Astrocyte of the cerebellum (primary cell): ENCODE results near the gene CD4.

Experiments used
- DNase-seq: peaks from one replicate; pipeline ENCODE4 v3.0.0-alpha.2; 2011; ENCODE audit warnings: low read depth
- H3K4me3 ChIP-seq: 2 replicates; pipeline ENCODE4 v1.5.1; 2011; ENCODE audit warnings: mild to moderate bottlenecking, low read depth, low read length, moderate library complexity
- CTCF ChIP-seq: IDR thresholded peaks from 2 replicates; pipeline ENCODE4 v1.5.1; 2012; ENCODE audit warnings: low read length, low read depth, moderate library complexity, mild to moderate bottlenecking; ENCODE audit errors: missing control alignments
- in situ Hi-C: cut with HindIII; loops from 2 replicates; pipeline ENCODE4 v1.10.0; 2017; ENCODE audit warnings: low sequenced_read_pairs

Gene CD4

GRCh38 chr12:6837370-6838060 is 48.2 kb downstream of the CD4 start:
- H3K4me3 ChIP-seq: no peak overlapping the region
- no peak for DNase-seq
- TF ChIP-seq CTCF: no peak
- in situ Hi-C loops: no loop called here

- no peak for TF ChIP-seq CTCF
- no peak for DNase-seq
- H3K4me3 ChIP-seq: no peak overlapping the region
- in situ Hi-C loops: no loop called here
These were observed 49.5 kb downstream of the CD4 start for GRCh38 chr12:6838854-6839253.

- no peak for TF ChIP-seq CTCF
- no peak overlapping the region for H3K4me3 ChIP-seq
- in situ Hi-C loops: no loop called here
- DNase-seq: no peak
These were observed 50.3 kb downstream of the CD4 start for GRCh38 chr12:6839482-6840201.

- in situ Hi-C loops: no loop called here
- no peak for DNase-seq
These were observed 51.0 kb downstream of the CD4 start for GRCh38 chr12:6840330-6840729.

GRCh38 chr12:6840761-6841515 is 51.6 kb downstream of the CD4 start, which contains the start of gene GNB3:
TSS of gene GNB3 (plus strand) at chr12:6840925. CDS start at chr12:6841288, 363 bp downstream.
- TF ChIP-seq CTCF: no peak
- in situ Hi-C loops: no loop called here
- DNase-seq: no peak
- H3K4me3 ChIP-seq: no peak within 1 kb of the TSS

More at GRCh38 chr12:6840330-6840729, 51.0 kb downstream of the CD4 start:
- no peak overlapping the region for H3K4me3 ChIP-seq
- TF ChIP-seq CTCF: no peak

GRCh38 chr12:6842075-6842474 is 52.7 kb downstream of the CD4 start:
- in situ Hi-C loops: no loop called here
- TF ChIP-seq CTCF: no peak
- DNase-seq: no peak
- H3K4me3 ChIP-seq: no peak overlapping the region
